HG03571 (cell line): ENCODE results near the gene FAM163A.
"Not testable (repeated sequence)": the region's sequence is repeated elsewhere in the genome, so short reads cannot be mapped to it uniquely, and the experiment has no call there.

Experiments used
- ATAC-seq: cut with Tn5 transposase; IDR thresholded peaks from one replicate; pipeline ENCODE4 v1.9.1; 2021; ENCODE audit not compliant: unreplicated experiment

Gene FAM163A

DNA sequence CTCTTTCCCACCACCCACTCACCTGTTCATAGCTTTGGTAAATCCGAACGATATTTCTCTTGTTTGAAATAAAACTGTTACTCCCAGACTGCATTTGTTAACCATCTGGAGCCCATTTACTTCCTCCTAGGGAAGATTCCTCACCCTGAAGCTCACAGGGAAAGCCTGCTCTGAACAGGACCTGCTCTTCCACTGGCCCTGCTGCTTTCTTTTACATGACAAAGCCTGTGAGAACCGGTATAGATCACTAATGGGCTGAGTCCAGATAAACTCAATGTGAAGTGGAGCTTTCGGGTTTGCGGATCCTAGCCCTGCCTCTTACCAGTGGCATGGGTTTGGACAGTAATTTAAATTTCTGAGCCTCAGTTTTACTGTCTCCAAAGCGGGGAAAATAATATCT, 45.2 kb downstream of the FAM163A start:
- ATAC-seq: no peak

DNA sequence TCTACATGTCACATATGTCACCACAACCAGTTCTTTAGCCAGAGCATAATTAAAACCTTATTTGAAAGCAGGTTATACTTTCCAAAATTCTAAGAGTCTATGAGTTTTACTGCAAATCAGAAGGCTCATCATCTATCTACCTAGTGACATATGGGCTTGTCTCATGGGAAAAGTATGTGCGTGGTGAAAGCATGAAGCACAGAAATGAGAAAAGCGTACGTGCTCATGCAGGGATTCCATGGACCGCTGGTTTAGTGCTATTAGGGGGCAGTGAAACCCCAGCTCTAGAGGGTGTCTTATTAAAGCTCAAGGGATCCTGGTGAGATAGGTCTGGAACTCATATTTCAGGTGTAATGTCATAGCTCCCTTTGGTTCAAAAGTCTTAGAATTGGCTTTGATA, 50.2 kb downstream of the FAM163A start:
- no peak for ATAC-seq

DNA sequence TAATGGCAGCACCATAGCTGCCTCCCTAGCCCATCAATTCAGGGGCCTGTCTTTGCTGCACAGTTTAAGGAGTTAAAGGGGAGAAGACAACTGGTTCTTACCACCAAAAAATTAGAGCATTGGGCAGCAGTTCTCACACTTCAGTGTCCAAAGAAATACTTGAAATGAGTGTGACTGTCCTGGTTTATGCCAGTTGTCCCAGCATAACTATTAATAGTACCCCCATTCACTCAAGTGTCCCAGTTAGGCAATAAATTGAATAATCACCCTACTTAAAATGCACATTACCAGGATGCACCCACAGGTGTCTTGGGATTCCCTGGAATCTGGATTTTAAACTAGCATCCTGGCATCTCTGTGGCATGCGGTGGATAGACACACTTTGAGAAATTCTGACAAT, 51.1 kb downstream of the FAM163A start:
- ATAC-seq: no peak

DNA sequence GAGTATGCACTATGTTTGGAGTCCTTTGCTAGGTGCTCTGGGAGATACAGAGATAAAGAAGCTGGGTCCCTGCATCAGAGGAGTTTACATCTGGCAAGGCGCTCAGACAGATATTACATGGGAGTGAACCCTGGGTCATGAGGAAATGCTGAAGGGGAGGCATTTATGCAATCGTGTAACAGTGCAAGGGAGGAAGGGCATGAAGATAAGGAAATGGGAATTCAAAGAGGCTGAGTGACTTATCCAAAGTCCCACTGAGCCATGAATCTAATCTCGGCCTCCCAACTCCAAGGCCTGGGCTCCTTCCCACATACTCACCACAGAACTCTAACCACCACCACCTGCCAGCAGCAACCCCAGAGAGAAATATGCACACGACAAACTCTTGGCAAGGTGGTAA, 51.6 kb downstream of the FAM163A start:
- ATAC-seq: no peak

DNA sequence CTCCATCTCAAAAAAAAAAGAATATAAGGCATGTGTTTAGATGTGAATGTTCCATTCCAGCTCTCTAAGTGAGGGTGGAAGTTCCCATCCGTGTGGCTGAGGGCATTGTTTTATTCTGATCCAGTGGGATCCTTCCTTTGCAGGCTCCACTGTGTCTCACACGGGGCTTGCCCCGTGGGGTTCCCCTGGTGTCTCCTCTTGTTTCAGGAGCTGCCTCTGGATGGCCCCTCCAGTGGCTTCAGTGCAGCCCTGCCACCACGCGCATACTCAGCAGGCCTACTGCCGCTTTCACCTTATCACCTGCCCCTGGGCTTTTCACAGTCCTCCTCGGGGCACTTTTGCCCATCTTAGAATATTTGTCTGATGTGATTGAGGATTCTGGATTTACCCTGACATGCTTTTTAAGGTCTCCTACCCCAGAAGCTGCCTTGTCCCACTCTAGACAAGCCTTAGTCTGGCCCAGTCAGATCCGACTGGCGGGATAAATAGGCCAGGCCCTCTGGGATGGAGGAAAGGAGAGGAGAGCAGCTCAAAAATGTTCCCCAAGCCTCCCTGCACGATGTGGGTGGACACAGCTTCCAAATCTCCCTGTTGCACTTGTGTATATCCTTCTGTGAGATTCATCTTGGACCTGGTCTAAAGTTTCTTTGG, 55.2 kb downstream of the FAM163A start:
- no peak for ATAC-seq

DNA sequence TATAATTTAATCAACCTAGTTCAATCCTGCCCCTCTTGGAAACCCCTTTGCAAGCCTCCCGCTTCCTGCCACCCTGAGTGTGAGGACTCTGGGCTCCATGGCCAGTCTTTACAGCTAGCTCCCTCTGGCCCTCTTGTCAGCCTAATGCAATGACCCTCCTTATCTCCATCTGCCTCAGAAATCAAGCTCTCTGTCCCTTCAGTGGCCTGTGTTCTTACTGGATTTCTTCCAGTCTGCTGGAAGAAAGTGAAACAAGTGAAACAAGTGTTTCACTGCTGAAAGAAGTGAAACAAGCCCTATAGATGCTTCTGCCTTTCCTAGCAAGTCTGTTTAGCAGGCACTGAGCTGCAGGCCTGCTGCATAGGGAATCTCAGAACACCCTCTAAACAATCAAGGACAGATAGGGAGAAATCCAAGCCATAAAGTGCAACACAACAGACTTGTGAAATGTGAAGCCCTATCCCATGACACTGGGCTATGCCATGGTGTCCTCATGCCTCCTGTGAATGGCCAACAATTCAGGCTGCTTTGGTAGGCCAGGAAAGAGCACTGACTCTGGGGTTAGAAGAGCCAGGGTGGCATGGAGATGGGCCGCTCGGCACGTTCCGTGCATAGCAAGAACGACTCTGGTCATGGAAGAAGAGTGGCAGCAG, 55.9 kb downstream of the FAM163A start:
- no peak for ATAC-seq

DNA sequence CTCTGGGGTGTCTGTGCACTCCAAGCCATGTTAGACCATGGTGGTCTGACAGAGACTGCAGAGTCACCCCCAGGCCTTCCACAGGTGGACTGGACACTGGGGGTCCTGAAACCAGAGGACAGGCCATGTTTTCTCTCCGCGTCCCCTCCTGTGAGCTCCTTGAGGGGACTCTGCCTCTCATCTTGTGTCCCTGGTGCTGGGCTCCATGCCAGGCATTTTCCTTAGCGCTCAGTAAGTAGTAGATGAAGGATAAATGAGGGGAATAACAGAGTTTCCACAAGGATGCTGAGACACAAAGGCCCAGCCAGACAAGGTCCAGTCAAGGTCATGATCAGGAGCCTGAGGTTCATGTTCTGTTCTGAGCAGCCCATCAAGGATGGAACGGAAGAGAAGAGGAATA, 57.4 kb downstream of the FAM163A start:
- ATAC-seq: no peak

DNA sequence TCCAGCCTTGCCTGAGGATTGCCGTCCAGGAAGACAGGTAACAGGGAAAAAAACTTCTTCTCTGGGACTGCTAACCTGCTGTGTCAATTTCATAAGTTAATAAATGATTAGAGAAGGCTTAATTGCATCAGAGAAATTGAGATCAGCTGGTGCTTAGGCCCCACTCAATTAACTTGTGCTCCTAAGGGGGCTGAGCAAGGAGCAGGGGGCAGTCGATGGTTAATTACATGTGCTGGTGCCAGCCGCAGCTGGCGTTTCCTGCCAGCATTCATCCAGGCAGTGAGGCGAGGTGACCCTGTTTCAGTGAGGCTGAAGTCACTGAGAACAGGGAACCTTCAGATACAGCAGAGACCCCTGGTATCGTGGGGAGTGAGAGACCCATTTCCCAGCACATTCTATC, 60.0 kb downstream of the FAM163A start:
- ATAC-seq: no peak

DNA sequence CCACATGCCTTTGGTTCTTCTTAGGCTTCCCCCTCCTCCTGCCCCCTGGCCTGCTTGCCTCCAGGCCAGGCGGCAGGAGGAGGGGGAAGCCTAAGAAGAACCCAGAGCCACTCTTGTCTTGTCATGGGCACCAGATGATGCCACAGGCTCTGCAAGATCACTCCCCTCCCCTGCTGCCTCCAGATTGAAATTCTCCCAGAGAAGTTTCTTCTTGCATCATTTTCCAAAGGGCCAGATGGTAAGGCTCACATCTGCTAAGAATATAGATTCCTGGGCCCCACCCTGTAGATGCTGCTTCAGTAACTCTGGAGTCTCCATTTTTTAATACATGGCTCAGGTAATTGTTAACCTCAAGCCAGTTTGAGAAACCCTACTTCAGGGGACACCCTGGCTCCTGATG, 60.8 kb downstream of the FAM163A start:
- no peak for ATAC-seq

DNA sequence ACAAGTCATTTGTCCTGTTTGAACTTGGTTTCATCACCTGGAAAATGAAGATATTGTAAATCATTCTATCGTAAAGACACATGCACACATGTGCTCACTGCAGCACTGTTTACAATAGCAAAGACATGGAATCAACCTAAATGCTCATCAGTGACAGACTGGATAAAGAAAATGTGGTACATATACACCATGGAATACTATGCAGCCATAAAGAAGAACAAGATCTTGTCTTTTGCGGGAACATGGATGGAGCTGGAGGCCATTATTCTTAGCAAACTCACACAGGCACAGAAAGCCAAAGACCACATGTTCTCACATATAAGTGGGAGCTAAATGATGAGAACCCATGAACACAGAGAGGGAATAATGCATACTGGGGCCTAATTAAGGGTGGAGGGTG, 61.3 kb downstream of the FAM163A start:
- ATAC-seq: not testable (repeated sequence)

DNA sequence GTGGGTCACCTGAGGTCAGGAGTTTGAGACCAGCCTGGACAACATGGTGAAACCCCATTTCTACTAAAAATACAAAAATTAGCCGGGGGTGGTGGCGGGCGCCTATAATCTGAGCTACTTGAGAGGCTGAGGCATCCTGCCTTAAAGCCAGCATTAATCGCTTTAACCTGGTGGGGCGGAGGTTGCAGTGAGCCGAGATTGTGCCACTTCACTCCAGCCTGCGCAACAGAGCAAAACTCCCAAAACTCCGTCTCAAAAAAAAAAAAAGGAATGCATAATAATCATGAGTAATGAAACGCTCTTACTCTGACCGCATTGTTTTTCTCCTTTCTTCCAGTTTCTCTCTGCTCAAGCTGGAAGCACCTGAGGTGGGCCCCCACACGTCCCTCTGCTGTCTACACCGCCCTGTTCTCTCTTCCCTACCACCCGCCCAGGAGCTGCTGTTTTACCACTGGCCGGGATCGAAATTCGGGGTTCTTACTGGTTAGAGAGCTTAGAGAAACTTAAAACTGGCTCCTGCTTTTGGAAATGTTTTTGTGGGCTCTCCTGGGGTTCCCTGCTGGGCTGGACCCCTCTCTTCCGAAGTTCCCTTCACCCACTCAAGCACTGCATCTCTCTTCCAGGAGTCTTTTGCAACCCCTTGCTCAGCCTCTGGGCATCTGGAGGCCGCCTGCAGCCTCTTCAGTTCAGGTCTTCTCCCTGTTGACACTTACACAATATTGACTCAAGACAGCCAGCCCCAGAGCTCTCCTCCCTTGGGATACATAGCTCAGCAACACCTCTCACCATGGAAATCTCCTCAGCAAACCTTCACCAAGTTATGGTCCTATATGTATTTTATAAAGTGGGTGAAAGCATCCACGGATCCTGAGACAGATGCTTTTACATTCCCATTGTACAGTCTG, 62.5 kb downstream of the FAM163A start:
- ATAC-seq: no peak

DNA sequence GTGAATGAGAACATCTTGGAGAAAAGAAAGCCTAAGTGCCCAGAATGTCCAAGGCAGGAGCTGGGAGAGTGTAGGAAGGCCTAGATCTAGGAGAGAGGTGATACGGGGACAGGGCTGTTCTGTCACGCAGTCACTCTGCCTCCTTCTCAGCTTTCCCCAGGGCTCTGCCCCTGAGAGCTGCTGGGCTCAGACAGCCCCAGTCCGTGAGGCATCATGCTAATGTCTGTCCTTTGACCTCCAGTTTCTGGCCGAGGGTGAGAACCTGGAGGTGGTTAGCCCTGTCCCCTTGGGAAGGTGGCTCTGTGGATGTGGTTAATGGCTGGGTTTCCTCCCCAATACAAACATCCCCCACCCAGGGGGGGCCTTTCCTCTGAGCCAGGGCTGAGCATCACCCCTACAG, 63.2 kb downstream of the FAM163A start:
- ATAC-seq: no peak

DNA sequence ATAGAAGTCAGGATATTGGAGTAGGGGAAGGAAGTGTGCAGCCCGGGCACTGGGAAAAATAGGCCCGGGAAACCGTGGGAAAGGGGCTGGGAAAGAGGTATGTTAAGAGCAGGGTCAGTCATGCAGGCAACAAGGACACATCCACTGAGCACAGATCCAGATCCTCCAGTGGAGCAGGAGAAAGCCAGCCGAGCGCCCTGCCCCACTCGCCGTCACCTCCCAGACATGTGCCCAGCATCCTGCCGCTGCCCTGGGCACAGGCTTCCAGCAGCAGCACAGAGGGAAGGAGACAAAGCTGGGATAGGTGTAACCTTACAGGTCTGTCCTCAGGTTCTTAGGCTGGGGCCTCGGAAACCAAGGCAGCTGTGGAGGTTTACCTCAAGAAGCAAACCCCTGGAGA, 64.2 kb downstream of the FAM163A start:
- ATAC-seq: no peak

DNA sequence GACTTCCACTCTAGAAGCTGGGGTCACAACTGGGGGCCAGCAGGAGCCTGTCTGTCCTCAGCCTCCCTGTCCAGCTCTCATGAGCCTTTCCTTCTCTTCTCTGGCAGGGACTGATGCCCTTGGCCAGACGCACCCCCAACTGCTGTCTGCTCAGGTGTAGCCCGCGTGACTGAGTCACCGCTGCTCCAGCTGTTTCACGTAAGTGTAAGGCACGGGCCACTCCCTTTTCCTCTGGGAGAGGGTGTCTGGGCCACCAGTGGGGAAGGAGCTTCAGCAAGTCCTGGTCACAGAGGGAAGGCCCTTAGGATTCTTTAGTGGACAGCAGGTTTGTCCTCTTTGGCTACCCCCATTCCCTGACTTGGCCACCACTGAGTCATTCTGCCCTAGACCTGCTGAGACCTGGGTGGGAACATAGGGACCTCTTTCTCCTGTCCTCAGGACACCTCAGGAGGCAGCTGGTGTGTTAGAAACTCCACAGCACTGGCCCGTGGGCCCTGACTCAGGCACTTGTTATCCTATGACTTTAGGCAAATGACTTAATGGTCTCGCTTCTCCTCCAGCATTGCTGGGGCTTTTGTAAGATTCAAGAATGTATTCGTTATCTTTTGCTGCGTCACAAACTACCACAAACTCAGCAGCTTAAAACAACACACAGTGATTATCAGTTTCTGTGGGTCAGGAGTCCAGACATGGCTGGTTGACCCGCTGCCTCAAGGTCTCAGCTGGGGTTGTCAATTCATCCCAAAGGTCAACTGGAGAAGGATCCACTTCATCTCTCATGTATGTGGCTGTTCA, 64.8 kb downstream of the FAM163A start:
- no peak for ATAC-seq

DNA sequence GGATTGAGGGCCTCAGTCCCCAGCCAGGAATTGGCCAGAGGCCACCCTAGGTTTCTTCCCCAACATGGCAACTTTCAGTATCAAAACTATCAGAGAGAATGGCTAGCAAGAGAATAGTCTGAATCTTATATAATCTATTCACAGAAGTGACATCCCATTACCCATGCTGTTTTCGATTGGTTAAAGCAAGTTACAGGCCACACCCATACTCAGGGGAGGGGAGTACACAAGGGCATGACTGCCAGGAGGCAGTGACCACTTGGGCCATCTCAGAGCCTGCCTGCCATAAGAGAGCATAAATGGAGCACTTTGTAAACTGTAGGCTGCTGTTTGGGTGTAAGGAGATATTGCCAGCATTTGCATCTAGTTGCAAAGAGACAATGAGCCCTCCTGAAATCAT, 65.4 kb downstream of the FAM163A start:
- no peak for ATAC-seq

DNA sequence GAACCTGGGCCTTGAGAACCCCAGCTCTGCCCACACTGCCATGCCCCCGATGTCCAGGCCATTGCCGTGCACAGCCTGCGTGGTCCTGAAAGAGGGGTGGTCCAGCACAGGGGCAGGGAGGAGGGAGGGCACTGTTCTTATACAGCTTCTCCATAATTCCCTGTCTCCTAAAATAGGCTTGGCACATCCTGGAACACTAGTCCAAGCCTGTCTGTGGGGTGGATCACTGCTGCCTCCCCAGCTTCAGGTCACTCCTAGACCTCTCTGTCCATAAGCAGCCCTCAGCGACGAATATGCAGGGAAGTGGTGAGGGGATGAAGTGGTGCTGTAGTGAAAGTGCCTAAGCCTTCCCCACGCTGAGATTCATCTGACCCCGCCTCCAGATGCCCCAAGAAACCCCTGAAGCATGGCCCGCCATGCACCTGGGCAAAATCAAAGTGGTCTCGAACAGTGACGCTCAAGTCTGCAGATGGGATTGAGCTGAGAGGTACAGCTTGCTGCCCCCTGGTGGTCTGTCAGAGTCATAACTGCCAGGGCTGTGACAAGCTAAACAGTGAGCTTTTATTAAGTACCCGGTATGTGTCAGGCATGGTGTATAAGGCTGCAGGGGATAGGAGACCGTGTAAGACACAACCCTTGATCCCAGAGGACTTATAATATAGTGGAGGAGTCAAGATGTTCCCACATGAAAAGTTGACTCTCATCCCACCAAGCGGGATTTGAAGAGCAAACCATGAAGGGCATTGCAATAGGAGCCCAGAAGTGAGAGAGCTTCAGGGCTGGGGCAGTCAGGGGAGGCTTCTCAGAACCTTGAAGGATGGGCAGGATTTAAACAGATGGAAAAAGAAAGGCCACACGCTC, 66.6 kb downstream of the FAM163A start:
- peak; percentile 61 for ATAC-seq

DNA sequence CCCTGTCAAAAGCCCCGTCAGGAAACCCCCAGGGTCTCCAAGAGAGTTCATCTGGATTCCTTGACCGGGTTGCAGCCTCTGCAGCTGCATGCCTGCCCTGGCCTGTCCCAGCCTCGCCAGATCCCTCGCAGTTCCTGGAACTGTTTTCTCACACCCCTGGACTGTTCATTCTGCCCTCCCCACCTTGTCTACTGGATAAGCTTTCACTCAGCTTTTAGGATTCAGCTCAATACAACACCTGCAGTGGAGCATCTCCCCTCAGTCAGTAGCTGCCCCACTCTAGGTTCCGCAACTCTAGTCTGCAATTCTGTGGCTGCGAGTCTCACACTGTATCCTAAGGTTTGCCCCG, 67.2 kb downstream of the FAM163A start:
- no peak for ATAC-seq

DNA sequence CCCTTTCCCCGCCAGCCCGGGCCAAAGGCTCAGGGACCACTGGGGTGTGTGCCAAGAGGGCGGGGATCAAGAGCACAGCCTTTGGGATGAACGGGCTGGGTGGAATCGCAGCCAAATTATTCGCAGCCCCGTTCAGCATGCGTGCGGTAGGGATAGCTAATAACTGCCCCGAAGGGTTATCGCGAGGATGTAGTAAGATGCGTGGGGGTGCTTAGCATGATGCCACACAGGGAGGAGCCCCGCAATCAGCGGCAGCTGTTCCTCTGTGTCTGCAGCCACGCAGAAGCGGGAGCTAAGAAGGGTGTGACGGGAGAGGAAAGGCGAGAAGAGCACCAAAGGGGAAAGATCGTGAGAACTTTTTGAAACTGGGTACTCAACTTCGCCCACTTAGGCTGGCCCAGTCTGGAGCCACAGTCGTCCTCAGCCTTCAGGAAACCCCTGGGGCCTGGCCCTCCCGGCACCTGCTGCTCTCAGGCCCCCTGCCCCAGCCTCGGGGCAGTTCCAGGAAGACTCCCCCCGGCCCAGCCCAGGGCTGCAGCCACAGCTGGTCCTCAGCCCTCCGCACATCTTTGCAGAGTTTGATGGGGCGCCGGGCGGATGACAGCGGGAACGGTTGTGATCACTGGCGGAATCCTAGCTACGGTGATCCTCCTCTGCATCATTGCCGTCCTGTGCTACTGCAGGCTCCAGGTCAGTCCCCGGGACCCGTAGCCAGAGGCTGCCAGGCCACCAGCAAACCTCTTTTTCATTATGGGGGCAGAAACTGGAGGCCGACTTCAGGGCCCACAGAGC, 69.6 kb downstream of the FAM163A start:
- ATAC-seq: no peak
